Hematopoietic multipotent progenitor cell treated with erythropoietin and hydrocortisone succinate and interleukin-3 and kit ligand, for 4 days (in vitro differentiated cells): ENCODE data around the gene CSNK1D.
A peak's percentile ranks its signal among the peaks of the same experiment; 100 is the strongest.

ENCODE experiments used
- DNase-seq: peaks from one replicate; pipeline ENCODE4 v3.0.0-alpha.2; 2015

The CSNK1D gene

DNA sequence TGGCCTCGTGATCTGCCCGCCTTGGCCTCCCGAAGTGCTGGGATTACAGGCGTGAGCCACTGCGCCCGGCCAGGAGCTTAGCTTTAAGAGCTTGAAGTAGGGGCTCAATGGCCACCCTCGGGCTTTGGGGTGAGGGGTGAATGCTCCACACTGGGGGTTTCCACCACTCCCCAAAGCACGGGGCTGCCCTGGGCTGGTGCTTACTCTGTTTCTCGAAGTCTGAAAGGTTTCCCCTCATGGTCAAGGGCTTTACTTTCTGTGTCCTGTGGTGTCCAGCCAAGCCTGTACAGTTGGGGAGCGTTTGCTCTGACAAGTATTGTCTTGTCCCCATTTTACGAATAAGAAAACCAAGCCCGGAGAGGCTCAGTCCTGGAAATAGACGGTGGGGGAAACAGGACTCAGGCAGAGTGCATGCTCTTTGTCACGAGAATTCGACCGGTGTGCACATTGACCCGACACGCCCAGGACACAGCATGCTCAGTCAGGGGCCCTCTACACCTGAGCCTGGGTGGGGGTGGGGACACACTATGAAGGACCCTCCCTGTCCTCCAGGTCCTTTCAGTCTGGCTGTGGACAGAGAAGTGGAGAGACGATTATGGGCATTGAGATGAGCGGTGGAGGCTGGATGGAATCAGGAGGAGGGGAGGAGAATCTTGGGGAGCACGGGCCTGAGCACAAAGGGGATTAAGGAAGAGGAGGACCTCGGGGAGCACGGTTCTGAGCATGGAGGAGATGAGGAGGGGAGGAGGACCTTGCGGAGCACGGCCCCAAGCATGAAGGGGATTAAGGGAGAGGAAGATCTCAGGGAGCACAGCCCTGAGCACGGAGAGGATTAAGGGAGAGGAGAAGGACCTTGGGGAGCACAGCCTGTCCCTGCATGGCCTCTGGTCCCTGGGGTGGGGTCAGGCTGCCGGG, 36.4 kb upstream of the CSNK1D start:
- DNase-seq: no peak

DNA sequence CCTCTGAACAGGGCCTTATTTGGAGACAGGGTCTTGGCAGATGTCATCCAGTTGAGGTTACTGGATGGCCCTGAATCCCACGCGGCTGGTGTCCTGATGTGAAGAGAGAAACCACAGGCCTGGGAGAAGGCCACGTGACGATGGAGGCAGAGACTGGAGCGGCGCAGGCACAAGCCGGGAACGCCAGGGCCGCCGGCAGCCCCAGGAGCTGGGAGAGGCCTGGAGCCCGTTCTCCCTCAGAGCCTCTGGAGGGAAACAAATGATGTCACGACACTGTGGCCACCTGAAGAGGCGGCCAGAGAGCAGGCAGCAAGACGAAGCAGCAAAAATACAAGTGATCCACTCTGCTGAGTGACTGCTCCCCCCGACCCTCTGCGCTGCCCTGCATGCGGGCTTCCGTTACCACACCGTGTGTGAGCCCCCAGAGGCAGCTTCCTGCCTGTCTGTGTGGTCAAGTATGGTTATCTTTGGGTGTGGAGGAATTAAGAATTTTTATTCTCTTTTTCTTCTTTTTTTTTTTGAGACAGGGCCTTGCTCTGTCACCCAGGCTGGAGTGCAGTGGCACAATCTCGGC, 32.3 kb upstream of the CSNK1D start:
- DNase-seq: peak; percentile 91

- DNase-seq: peak; percentile 55
These were observed 31.6 kb upstream of the CSNK1D start for GRCh38 chr17:82304826-82305726.

DNA sequence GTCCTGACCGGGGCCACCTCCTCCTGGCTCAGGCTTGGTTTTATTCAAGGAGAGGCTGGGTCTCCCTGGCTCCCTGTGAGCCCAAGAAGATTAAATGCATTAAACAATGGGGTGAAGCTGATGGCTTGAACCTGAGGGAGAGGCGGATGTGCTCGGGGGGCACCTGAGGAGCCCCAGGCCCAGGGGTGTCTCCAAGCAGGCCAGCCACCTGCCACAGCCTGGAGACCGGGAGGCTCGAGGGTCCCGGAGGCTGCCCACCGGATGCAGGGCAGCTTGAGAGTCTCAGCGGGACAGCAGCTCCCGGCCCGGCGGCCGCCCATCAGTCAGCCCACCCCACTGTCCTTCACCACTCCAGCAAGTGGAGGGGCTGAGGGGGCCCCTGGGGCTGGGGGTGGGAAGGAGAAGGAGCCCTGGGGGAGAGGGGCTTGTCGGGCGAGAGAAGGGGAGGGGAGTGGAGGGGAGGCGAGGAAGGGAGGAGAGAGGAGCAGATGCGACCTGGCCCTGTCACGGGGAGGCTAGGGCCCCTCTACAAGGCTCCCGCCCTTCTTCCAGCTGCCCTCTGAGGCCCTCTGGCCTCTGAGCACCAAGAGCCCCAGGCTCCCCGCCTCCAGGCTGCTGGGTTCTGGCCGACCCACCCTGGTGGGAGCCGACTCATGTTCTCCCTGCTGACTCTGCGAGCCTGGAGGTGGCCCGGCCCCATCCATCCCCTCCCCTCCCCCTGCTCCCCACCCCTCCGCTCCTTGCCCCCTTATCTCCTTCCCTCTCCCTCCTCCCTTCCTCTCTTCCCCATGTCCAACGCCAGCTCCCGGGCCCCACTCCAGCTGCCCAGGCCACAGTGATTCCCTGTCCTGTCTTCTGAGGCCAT, 30.7 kb upstream of the CSNK1D start:
- DNase-seq: no peak

GRCh38 chr17:82302991-82303943, 29.8 kb upstream of the CSNK1D start:
- DNase-seq: peak; percentile 46

GRCh38 chr17:82302568-82302963, 29.1 kb upstream of the CSNK1D start:
- no peak for DNase-seq

- DNase-seq: peak; percentile 49
These were observed 28.5 kb upstream of the CSNK1D start for GRCh38 chr17:82301916-82302567.

DNA sequence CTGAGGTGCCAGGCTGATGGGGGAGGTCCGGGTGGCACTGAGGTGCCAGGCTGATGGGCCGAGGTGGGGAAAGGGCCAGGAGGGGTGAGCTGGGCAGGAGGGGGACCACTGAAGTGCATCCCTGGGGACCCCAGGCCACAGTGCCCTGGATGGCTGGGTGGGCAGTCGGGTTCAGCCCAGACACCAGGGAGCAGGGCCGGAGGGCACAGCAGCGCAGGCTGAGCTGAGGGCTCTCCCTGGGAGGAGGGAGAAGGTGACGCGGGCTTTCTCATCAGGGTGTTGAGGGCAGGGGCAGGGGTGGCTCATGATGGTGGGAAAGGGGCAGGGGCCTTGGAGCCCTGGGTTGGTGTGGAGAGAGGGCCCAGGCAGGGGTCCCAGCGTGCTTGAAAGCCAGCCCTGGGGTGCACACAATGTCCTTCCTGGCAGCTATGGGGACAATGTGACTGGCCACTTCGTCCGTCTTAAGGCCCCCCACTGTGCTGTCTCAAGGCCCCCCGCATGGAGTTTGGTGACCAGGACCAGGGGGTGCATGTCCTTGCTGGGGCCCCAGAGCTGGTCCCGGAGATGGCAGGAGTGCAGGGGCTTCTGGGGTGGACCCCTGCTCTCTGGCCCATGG, 27.9 kb upstream of the CSNK1D start:
- no peak for DNase-seq

DNA sequence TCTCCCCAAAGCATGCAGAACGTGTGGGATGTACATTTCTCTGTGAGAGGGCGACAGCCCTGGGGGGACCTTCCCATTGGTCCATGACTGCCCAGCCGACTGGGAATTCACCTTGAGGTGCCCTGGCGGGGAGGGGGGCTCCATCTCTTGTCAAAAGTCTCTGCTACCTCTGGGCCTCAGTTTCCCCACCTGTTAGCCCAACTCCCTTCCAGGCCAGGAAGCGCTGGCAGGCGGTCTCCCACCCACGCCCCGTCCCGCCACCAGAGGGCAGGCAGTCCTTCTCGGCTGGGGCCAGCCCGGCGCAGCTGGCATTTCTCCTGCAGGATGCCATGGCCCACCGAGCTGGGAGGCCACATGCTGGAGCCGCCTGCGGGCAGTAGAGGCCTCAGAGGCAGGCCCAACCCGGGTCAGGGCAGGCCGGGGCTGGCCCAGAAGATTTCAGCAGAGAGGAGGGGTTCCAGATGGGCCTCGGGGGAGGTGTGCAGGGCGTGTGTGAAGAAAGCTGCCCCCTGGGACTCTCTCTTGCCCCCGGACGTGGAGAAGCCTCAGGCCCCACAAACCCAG, 27.3 kb upstream of the CSNK1D start:
- DNase-seq: peak; percentile 87

- no peak for DNase-seq
These were observed 26.7 kb upstream of the CSNK1D start for GRCh38 chr17:82300228-82300627.

GRCh38 chr17:82299452-82299851, 26.0 kb upstream of the CSNK1D start:
- no peak for DNase-seq

DNA sequence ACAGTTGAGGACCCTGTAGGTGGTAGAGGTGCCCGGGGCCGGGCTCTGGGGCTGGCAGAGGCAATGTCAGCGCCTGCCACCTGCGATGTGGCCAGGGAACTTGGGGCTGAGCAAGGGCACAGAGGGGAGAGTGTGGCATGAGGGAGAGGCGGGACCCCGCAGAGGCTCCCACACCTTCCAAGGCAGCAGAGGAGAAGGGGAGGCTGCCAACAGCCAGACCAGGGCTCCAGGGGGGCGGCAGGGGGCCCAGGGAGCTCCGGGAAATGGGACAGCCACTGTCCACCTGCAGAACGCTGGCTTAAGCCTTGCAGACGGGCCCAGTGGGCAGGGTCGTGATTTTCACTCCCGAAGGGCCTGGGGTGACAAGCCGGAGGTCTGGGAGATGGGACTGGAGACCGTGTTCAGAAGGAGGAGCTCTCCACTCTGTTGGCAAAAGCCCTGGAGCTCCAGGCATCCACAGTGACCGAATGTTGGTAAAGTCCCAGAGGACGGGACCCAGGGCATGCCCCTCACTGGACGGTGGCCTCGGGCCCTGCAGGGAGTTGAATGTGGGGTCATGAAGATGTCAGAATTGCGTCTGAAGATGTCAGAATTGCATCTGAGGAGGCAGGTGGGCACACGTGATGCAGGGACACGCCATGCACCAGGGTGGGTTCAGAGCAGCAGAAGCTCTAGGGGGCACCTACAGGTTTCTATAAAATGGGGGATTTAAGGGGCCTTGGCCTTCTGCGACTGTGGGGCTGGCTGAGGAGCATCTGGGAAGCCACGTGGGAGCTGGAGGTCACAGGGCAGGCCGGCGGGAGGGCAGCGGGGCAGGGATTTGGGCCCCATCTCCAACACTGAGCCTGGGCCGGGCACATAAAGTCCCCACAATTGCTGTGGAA, 25.3 kb upstream of the CSNK1D start:
- DNase-seq: no peak

DNA sequence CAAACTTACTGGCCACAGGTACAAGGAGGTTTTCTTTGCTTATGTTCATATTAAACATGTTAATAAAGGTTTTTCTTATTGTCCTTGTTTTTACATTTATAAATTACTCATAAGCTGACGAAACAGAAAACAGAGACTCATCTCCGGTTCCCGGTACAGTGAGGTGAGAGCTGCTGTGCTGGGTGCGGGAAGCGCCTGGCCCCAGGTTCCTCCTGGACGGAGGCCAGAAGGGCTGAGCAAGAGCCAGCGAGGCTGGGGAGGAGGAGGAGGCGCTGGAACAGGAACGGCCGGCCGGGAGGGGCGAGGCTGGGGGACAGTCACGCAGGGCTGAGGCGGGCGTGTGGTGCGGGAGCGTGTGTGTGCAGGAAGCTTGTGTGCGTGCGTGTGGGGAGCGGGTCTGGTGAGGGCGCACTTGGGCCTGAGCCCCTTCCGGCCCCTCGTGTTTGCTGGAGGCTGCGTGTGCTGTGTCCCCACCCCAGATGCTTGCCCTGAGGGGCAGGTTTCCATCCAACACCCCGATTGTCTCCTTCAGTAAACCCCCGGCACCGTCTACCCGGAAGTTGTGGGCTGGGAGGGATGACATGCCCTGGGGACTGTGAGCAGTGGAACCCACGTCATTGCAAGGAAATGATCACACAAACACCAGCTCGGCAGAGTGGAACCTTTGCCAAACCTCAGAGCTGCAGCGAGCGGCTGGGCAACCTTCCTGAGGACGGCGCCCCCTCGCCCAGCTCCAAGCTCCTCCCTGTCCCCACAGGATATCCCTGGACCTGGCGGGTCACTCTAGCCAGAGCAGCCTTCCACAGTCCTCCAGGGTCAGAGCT, 24.4 kb upstream of the CSNK1D start:
- DNase-seq: peak; percentile 96

- DNase-seq: peak; percentile 84
These were observed 23.8 kb upstream of the CSNK1D start for GRCh38 chr17:82297280-82297713.

GRCh38 chr17:82296511-82297279, 23.2 kb upstream of the CSNK1D start:
- DNase-seq: no peak

DNA sequence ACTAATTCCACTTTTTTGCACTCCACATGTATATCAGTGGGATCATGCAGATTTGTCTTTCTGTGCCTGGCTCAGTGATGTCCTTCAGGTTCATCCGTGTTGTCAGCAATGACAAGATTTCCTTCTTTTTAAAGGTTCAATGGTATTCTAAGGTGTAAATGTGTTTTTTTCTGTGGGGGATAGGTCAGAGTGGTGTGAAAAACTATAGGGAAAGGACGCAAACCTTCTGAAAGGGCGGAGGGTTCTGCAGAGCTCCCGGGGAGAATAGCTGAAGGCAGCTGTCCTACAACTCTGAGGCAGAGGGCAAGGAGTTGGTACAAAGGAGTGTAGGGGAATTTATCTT, 21.9 kb upstream of the CSNK1D start:
- DNase-seq: no peak
